ENCODE data around the gene ULK2. TPM values are rescaled to one million over a fixed set of nuclear protein-coding genes. Genes with fewer than 3 reads are reported as not detected.

ULK2 gene
- 8.9 and 9.5 TPM in 2 replicates for total RNA-seq

DNA sequence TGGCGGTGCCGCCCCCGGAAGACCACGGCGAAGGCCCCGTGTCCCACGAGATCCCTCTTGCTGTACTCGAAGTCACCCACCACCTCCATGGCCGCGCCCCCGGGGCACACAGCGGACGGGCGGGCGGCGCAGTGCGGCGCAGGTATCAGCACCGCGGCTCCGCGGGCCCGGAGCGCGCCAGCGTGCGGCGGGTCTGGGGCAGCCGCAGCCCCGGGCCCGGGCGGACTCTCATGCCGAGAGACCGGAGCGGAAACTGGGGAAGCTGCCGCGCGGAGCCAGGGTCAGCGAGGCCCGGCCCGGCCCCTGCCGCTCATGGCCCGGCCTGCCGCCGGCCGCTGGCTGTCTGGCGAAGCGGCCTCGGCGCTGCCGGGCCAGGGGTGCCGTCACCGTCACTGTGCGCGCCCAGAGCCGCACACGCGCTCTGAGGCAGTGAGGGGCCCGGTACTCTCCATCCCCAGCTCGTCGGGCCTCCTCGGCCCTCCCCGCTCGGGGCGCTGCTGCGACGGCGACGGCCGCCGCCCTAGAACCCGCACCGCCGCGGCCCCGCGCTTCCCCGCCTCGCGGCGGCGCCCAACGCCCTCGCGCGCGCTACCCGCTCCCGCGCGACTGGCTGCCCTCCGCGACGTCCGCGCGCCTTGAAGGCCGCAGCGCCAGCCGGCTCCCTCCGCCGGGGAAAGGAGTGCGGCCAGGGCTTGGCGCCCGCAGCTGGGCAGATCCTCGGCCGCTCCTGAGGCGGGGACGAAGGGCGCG, at the start of gene ULK2:
TSS of gene ULK2 (minus strand) at position 608 of the 750 bp plus-strand sequence. CDS start at position 89, 519 bp downstream.

DNA sequence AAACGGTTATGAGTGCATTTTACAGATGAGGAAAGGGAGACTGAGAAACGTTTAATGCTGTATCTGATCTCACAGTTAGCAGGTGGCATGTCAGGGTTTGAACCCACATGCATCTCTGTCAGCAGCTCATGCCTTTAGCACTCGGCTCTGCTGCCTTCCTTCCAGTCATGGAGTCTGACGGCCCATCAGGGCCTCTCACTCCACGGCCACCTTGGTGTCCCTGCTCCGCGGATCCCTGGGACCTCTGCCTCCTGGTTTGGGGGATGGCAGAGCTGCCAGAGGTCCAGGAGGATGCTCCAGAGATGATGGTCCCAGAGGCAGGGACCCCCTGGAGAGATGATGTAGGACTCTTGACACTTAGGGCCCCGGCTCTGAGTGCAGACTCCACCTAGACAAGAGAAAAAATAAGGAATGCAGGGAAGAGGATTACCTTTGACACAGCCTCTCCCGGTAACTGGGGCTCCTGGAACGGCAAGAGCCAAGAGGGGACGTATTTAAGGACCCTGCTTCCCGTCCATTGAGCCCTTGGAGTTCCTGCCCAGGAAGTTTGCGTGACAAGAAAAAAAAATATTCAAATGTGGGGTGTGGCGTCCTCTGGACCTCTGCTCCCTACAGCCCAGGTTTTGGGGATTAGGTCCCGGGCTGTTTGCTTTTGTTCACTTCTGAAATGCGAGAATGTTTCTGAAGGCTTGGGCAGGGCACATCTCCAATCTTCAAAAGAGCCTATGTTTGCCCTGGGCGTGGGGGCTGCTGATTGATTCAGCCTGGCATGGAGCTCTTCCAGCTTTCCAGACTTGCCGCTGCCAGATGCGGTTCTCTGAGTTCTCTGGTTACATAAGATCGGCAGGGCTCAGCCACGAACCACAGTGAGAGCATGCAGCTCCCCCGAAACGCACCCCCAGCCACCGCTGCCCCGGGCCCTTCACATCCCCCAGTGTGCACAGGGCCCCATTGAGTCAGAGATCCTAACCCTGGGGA, 119.6 kb downstream of the ULK2 start, which contains the start of gene ALDH3A1:
TSS of gene ALDH3A1 (minus strand) at position 470 of the 978 bp plus-strand sequence. CDS start 3,169 bp downstream, outside the sequence.

Other genes with a start within 250 kb of the ULK2 start
- gene ALDH3A2, start 219.2 kb downstream of the ULK2 start, total RNA-seq = 22.5 and 26.8 TPM in 2 replicates
- gene SLC47A2, start 151.4 kb downstream of the ULK2 start, total RNA-seq = not detected in 2 replicates
- gene ALDH3A1, start 119.6 kb downstream of the ULK2 start, total RNA-seq = not detected in 2 replicates
- 10.7 and 13.6 TPM in 2 replicates for gene AKAP10, start 109.9 kb upstream of the ULK2 start, total RNA-seq
- gene SPECC1, start 141.4 kb upstream of the ULK2 start, total RNA-seq = 11.6 and 13.1 TPM in 2 replicates

All from bronchus fibroblast of lung (primary cell).